ENCODE results near the gene OR7G2. TPM values are rescaled to one million over a fixed set of nuclear protein-coding genes. Genes with fewer than 3 reads are reported as not detected.

Gene OR7G2
- total RNA-seq: not detected

DNA sequence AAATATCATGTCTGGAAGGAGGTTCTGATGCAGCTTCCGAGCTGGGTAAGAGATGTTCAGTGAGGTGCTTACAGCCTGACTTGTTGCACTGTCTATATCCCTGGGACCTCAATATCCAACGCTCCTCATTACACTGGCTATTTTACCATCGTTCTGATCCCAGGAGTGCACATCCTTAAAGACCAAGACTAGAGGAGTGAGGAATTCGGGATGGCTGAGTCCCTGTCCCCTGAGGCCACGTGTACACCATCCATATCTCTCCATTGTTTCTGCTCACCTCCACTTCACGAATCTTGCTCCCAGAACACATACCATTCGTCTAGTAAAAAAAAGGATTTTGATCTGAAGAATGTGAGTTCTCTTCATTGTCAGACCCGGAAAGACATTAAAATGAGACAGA is at the start of gene OR7G2:
Gene OR7G2, minus strand, starts transcription at position 101 of the 400 bp plus-strand sequence. CDS start 4,232 bp downstream, outside the sequence.
- Histone ChIP-seq H3K27ac (no peak within 1 kb of the TSS), H3K4me1 (no peaks in the 10 kb centered on the region), H3K9me3 (peaks cover 0 to 2% (median 0%) of the 10 kb centered on the region in 4 donors), H3K27me3 (no peaks in the 10 kb centered on the region), H3K36me3 (no peaks in the 10 kb centered on the region), H3K4me3 (no peak within 1 kb of the TSS)
- no peak for DNase-seq (ENCODE audit: low spot score in 2 of 2)
- TF ChIP-seq, protein P1, sequence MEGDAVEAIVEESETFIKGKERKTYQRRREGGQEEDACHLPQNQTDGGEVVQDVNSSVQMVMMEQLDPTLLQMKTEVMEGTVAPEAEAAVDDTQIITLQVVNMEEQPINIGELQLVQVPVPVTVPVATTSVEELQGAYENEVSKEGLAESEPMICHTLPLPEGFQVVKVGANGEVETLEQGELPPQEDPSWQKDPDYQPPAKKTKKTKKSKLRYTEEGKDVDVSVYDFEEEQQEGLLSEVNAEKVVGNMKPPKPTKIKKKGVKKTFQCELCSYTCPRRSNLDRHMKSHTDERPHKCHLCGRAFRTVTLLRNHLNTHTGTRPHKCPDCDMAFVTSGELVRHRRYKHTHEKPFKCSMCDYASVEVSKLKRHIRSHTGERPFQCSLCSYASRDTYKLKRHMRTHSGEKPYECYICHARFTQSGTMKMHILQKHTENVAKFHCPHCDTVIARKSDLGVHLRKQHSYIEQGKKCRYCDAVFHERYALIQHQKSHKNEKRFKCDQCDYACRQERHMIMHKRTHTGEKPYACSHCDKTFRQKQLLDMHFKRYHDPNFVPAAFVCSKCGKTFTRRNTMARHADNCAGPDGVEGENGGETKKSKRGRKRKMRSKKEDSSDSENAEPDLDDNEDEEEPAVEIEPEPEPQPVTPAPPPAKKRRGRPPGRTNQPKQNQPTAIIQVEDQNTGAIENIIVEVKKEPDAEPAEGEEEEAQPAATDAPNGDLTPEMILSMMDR (IDR thresholded peaks at IDR 0.05): no peak
- TF ChIP-seq POLR2A (IDR thresholded peaks at IDR 0.05) (no peak), EP300 (IDR thresholded peaks at IDR 0.05) (no peak)
- 61 to 64% methylated on average over 8 of the region's 8 CpGs for WGBS, 2 donors

DNA sequence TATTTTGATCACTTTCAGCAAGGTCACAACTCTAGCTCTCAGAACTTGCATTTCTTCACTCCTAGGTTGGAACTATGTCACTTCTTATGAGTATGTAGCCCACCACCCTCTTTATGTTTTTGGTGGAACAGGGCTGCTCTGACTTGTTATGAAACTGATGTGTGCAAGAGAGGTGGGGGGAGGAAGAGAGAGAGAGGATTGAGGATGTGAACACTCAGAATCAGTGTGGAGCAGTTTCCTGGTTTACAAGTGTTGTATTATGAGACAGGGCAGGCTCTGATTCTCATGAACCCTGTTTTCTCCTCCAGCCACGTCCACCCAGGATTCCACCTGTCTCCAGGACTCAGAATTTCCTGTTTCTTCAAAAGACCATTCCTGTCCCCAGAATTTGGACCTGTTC is 49.0 kb upstream of the OR7G2 start:
- Histone ChIP-seq H3K9me3 (peaks cover 0 to 92% (median 33%) of the 10 kb centered on the region in 4 donors), H3K36me3 (peaks cover 19 to 99% (median 47%) of the 10 kb centered on the region in 3 donors), H3K4me3 (no peak overlapping the region), H3K27me3 (no peaks in the 10 kb centered on the region), H3K4me1 (no peaks in the 10 kb centered on the region), H3K27ac (no peak overlapping the region)
- 86 to 100% methylated on average over 1 of the region's 1 CpG for WGBS, 2 donors
- TF ChIP-seq POLR2A (IDR thresholded peaks at IDR 0.05) (no peak), EP300 (IDR thresholded peaks at IDR 0.05) (no peak)
- TF ChIP-seq, protein P1 (IDR thresholded peaks at IDR 0.05): no peak
- no peak for DNase-seq (ENCODE audit: low spot score in 2 of 2)

DNA sequence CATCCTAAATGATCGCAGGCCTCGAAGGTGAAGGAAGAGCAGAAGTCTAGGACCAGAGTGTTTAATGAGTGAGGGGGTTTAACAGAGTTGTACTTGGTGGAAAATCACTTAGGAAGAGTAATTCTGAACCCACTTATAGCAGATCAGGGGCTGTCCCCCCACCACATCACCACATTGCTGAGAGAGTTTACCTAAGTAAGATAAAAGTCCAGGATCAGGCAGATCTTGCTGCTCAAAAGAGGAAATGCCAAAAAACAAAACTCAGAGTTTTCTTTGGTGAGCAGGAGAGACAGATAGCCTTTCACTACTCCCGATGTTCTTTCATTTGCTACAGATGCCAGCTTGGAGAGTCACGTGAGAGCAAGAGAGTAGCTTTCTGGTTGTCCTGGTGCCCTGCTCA is 48.3 kb upstream of the OR7G2 start:
- Histone ChIP-seq H3K27ac (no peak overlapping the region), H3K27me3 (no peaks in the 10 kb centered on the region), H3K9me3 (peaks cover 0 to 92% (median 32%) of the 10 kb centered on the region in 4 donors), H3K36me3 (peaks cover 17 to 99% (median 40%) of the 10 kb centered on the region in 3 donors), H3K4me1 (peaks cover 0 to 3% (median 0%) of the 10 kb centered on the region in 4 donors), H3K4me3 (no peak overlapping the region)
- TF ChIP-seq POLR2A (IDR thresholded peaks at IDR 0.05) (no peak), EP300 (IDR thresholded peaks at IDR 0.05) (no peak)
- TF ChIP-seq, protein P1 (IDR thresholded peaks at IDR 0.05): no peak
- DNase-seq (ENCODE audit: low spot score in 2 of 2): no peak
- 96 to 100% methylated on average over 4 of the region's 4 CpGs for WGBS, 2 donors

DNA sequence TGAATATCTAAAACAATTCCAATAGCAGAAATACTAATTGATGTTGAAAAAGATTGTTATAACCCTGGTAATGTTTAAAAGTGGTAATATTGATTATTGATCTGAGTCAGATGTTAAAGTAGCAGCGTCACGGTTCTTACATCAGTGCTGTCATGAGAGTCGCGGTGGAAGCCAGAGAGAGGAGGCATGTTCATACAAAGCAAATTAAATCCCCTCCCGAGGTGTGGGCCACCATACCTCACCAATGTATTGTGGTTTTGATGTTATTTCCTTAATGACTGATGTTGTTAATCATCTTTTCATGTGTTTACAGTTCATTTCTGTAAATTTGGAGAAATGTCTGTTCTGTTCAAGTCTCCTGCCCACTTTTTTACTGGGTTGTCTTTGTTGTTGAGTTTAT is 44.1 kb upstream of the OR7G2 start:
- Histone ChIP-seq H3K4me1 (peaks cover 0 to 6% (median 0%) of the 10 kb centered on the region in 4 donors), H3K9me3 (peaks cover 0 to 71% (median 22%) of the 10 kb centered on the region in 4 donors), H3K4me3 (no peak overlapping the region), H3K27me3 (no peaks in the 10 kb centered on the region), H3K36me3 (peaks cover 0 to 94% (median 5%) of the 10 kb centered on the region in 3 donors), H3K27ac (no peak overlapping the region)
- TF ChIP-seq POLR2A (IDR thresholded peaks at IDR 0.05) (no peak), EP300 (IDR thresholded peaks at IDR 0.05) (no peak)
- TF ChIP-seq, protein P1 (IDR thresholded peaks at IDR 0.05): no peak
- 91 to 94% methylated on average over 5 of the region's 5 CpGs for WGBS, 2 donors
- DNase-seq (ENCODE audit: low spot score in 2 of 2): no peak

DNA sequence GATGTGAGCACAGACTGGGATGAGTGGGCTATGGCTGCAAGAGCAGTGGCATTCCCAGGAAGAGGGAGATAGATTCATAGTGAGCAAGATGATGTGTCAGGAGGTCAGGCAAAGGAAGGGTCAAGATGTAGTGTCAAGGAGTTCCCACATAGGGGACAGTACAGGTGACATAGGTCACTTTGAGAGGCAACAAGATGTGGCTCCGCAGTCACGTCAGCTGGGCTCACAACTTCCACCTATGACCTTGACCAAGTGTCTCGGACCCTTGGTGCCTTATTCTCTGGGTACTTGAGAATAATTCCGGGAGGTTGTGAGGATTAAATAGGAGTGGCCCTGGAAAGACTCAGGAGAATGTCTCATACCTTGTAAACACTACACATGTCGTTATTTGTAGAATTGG is 43.4 kb upstream of the OR7G2 start:
- Histone ChIP-seq H3K4me3 (no peak overlapping the region), H3K4me1 (peaks cover 0 to 6% (median 0%) of the 10 kb centered on the region in 4 donors), H3K27ac (no peak overlapping the region), H3K36me3 (peaks cover 0 to 91% (median under 1%) of the 10 kb centered on the region in 3 donors), H3K9me3 (peaks cover 0 to 69% (median 23%) of the 10 kb centered on the region in 4 donors), H3K27me3 (no peaks in the 10 kb centered on the region)
- TF ChIP-seq EP300 (IDR thresholded peaks at IDR 0.05) (no peak), POLR2A (IDR thresholded peaks at IDR 0.05) (no peak)
- TF ChIP-seq, protein P1 (IDR thresholded peaks at IDR 0.05): no peak
- WGBS, 2 donors: 95 to 98% methylated on average over 5 of the region's 5 CpGs
- DNase-seq (ENCODE audit: low spot score in 2 of 2): no peak
